SK-N-SH (cell line): ENCODE data around the gene DYNLL1. TPM values are rescaled to one million over a fixed set of nuclear protein-coding genes. Genes with fewer than 3 reads are reported as not detected.

Source experiments
- CTCF ChIA-PET: fragments of 300-600, 350-600 bp; formaldehyde crosslinking; extraction: SDS; loops from one replicate; lab custom pipeline; 2021; lab: Yijun Ruan, JAX
- POLR2A ChIA-PET: fragments of 350-600 bp; sonication (Branson Sonifier 250); formaldehyde crosslinking; extraction: SDS; loops from one replicate; lab custom pipeline; 2020; ENCODE audit warnings: antibody characterized with exemption, inconsistent platforms; lab: Yijun Ruan, JAX
- DNase-seq: peaks from one replicate; pipeline ENCODE4 v3.0.0; 2012
- H2AFZ ChIP-seq: fragments of 200-600 bp; sonication (generic); 2 replicates; pipeline ENCODE4 v1.8.1; 2016; ENCODE audit warnings: antibody characterized with exemption, mild to moderate bottlenecking, low read depth
- H3F3A ChIP-seq: fragments of 200-600 bp; sonication (generic); replicated peaks from 2 replicates; pipeline ENCODE3; 2016; ENCODE audit warnings: antibody characterized with exemption, mild to moderate bottlenecking; ENCODE audit not compliant: insufficient read depth
- H3K27ac ChIP-seq, 2 experiments: fragments of 200-500 bp in 1 of 2; fragments of 200-600 bp in 1 of 2; sonication (Bioruptor generic) in 1 of 2; sonication (generic), shearing (Covaris generic) in 1 of 2; 2 replicates each; pipeline versions ENCODE4 v1.5.1 to v1.6.1; 2014 to 2016; ENCODE audit warnings: low read depth in 2 of 2, inconsistent platforms in 1 of 2, low read length in 1 of 2, mild to moderate bottlenecking in 1 of 2, mixed read lengths in 1 of 2
- H3K27me3 ChIP-seq: fragments of 200-600 bp; sonication (generic), shearing (Covaris generic); 2 replicates; pipeline ENCODE4 v1.6.1; 2016; ENCODE audit warnings: mixed run types; ENCODE audit not compliant: insufficient read depth
- H3K36me3 ChIP-seq, 2 experiments: fragments of 200-500 bp in 1 of 2; fragments of 200-600 bp in 1 of 2; sonication (Bioruptor generic) in 1 of 2; sonication (generic) in 1 of 2; replicated peaks in 1 of 2; 2 replicates each; pipeline versions ENCODE3 to v1.5.1; 2014 to 2016; ENCODE audit warnings: low read length in 1 of 2, mild to moderate bottlenecking in 1 of 2; ENCODE audit not compliant: insufficient read depth in 2 of 2, control insufficient read depth in 1 of 2
- H3K4me1 ChIP-seq, 2 experiments: fragments of 200-500 bp in 1 of 2; fragments of 200-600 bp in 1 of 2; sonication (Bioruptor generic) in 1 of 2; sonication (generic), shearing (Covaris generic) in 1 of 2; 2 replicates each; pipeline versions ENCODE4 v1.5.1 to v1.6.1; 2014 to 2016; ENCODE audit warnings: low read depth in 1 of 2, low read length in 1 of 2, mixed run types in 1 of 2; ENCODE audit not compliant: insufficient read depth in 2 of 2, control insufficient read depth in 1 of 2
- H3K4me2 ChIP-seq: fragments of 200-600 bp; sonication (generic), shearing (Covaris generic); 2 replicates; pipeline ENCODE4 v1.6.1; 2017; ENCODE audit warnings: mixed run types
- H3K4me3 ChIP-seq, 2 experiments: fragments of 200-500 bp in 1 of 2; fragments of 200-600 bp in 1 of 2; sonication (Bioruptor generic) in 1 of 2; sonication (generic), shearing (Covaris generic) in 1 of 2; 2 replicates each; pipeline versions ENCODE4 v1.5.1 to v1.8.1; 2014 to 2016; ENCODE audit warnings: low read depth in 2 of 2, inconsistent platforms in 1 of 2, low read length in 1 of 2, mild to moderate bottlenecking in 1 of 2, mixed read lengths in 1 of 2, moderate library complexity in 1 of 2
- H3K79me2 ChIP-seq: fragments of 200-600 bp; sonication (generic); 2 replicates; pipeline ENCODE4 v1.8.1; 2017; ENCODE audit warnings: mild to moderate bottlenecking; ENCODE audit not compliant: insufficient read depth
- H3K9ac ChIP-seq: fragments of 200-600 bp; sonication (generic); 2 replicates; pipeline ENCODE4 v1.6.1; 2017; ENCODE audit warnings: mixed run types
- H3K9me2 ChIP-seq: fragments of 200-600 bp; sonication (generic); 2 replicates; pipeline ENCODE4 v1.6.1; 2017; ENCODE audit warnings: mixed run types
- H3K9me3 ChIP-seq: fragments of 200-600 bp; sonication (generic); 2 replicates; pipeline ENCODE4 v1.6.1; 2017; ENCODE audit warnings: mixed run types, mild to moderate bottlenecking, moderate library complexity
- H4K20me1 ChIP-seq: fragments of 200-600 bp; sonication (generic); 2 replicates; pipeline ENCODE4 v1.6.1; 2017; ENCODE audit warnings: mild to moderate bottlenecking, mixed run types; ENCODE audit not compliant: insufficient read depth
- CTCF ChIP-seq: fragments of 200-600 bp; sonication (generic); IDR thresholded peaks from 2 replicates; pipeline ENCODE4 v1.6.1; 2017; ENCODE audit warnings: antibody characterized with exemption, mild to moderate bottlenecking, moderate library complexity
- EZH2phosphoT487 ChIP-seq: fragments of 200-600 bp; sonication (generic); IDR thresholded peaks from 2 replicates; pipeline ENCODE4 v1.6.1; 2017; ENCODE audit warnings: low read depth, mixed run types, mild to moderate bottlenecking, antibody characterized with exemption, moderate library complexity, borderline replicate concordance
- FOXM1 ChIP-seq: IDR thresholded peaks from 2 replicates; pipeline ENCODE4 v1.4.0; 2012; ENCODE audit warnings: low read depth, mild to moderate bottlenecking
- GATA2 ChIP-seq: sonication (generic); formaldehyde crosslinking; IDR thresholded peaks from 2 replicates; pipeline ENCODE4 v1.5.0; 2020; ENCODE audit warnings: mild to moderate bottlenecking, missing genetic modification reagents
- MEF2A ChIP-seq: IDR thresholded peaks from 2 replicates; pipeline ENCODE4 v1.4.0; 2012; ENCODE audit warnings: low read depth, borderline replicate concordance
- MXI1 ChIP-seq: IDR thresholded peaks from 2 replicates; pipeline ENCODE4 v1.6.1; 2012; ENCODE audit warnings: mild to moderate bottlenecking, low read depth, low read length, improper control_type of control experiment
- NRF1 ChIP-seq: IDR thresholded peaks from 2 replicates; pipeline ENCODE4 v1.6.1; 2012; ENCODE audit warnings: low read depth, mild to moderate bottlenecking, low read length
- PBX3 ChIP-seq: IDR thresholded peaks from 2 replicates; pipeline ENCODE4; 2012
- REST ChIP-seq: IDR thresholded peaks from 2 replicates; pipeline ENCODE4 v1.6.1; 2012; ENCODE audit warnings: mild to moderate bottlenecking, low read depth, low read length, moderate library complexity
- TEAD4 ChIP-seq: IDR thresholded peaks from 2 replicates; pipeline ENCODE4 v1.4.0; 2012; ENCODE audit warnings: mild to moderate bottlenecking, borderline replicate concordance; ENCODE audit not compliant: insufficient read depth
- YY1 ChIP-seq: IDR thresholded peaks from 2 replicates; pipeline ENCODE4 v1.4.0; 2012; ENCODE audit warnings: low read depth, mild to moderate bottlenecking
- ZBTB33 ChIP-seq: IDR thresholded peaks from 2 replicates; pipeline ENCODE4 v1.4.0; 2012; ENCODE audit warnings: low read depth, borderline replicate concordance
- WGBS: methylation state at CpG from one replicate; pipeline ENCODE4 v1.1.6; 2017; ENCODE audit warnings: low lambda C conversion rate; 5-methylcytosine and 5-hydroxymethylcytosine counted together
- polyA plus RNA-seq, 3 experiments: library from polyadenylated mRNA; depleted of rRNA; stranded (reverse); fragments of >200 nt; gene quantifications; 2 replicates each; pipeline ENCODE4 v1.2.3, GENCODE V29; 2012

Gene DYNLL1
- polyA plus RNA-seq, 1 of the 3 experiments (the other 2 are of a cell fraction): 607 TPM

- TF ChIP-seq REST: no peak
- TF ChIP-seq TEAD4: no peak
- no peak for TF ChIP-seq FOXM1
- TF ChIP-seq MXI1: peak; percentile 35; the same call in 1 of the 2 replicates
- no peak for TF ChIP-seq EZH2phosphoT487
- TF ChIP-seq ZBTB33: no peak
- no peak for TF ChIP-seq PBX3
- peak; percentile 48 for TF ChIP-seq GATA2 (CRISPR knock-in tag)
These were observed 764 bp downstream of the DYNLL1 start (continued) for GRCh38 chr12:120496413-120497340.

GRCh38 chr12:120497524-120498150 is 1.7 kb downstream of the DYNLL1 start:
- H3K27me3 ChIP-seq: no peaks in the 10 kb centered on the region
- H3F3A ChIP-seq: peaks cover 25% of the 10 kb centered on the region
- CTCF ChIA-PET: interaction anchor here (0.6 to 3.5 kb wide), 5 partner anchors 11 to 148 kb away, joined by 3 to 18 read pairs (median 4); partner anchors contain the start of gene SRSF9
- WGBS: 28% methylated on average over 9 of the region's 9 CpGs
- peak overlapping the region; percentile 83 to 89 for H3K4me3 ChIP-seq
- 0 out of 4 replicates have a peak overlapping the region, but pooled peaks of 1 of the 2 experiments have one; percentile 29 for H3K27ac ChIP-seq
- peak overlapping the region; percentile 81 for H3K4me2 ChIP-seq
- peak overlapping the region; percentile 81; the same call in 1 of the 2 replicates for H3K9ac ChIP-seq
- peaks cover 0 to 11% of the 10 kb centered on the region in 2 experiments; a peak in 2 of 4 replicates for H3K4me1 ChIP-seq
- H4K20me1 ChIP-seq: peaks cover 25% of the 10 kb centered on the region
- POLR2A ChIA-PET: interaction anchor here (0.9 to 2.8 kb wide), 2 partner anchors 10 to 29 kb away, joined by 6 to 12 read pairs; partner anchors contain the start of gene SRSF9
- H3K79me2 ChIP-seq: peaks cover 50% of the 10 kb centered on the region
- no peak for DNase-seq
- H3K9me3 ChIP-seq: no peaks in the 10 kb centered on the region
- H3K9me2 ChIP-seq: no peaks in the 10 kb centered on the region
- peaks cover 21 to 33% of the 10 kb centered on the region in 2 experiments for H3K36me3 ChIP-seq
- no peak overlapping the region for H2AFZ ChIP-seq
- TF ChIP-seq REST (no peak), YY1 (no peak), MEF2A (no peak), EZH2phosphoT487 (no peak), MXI1 (no peak), NRF1 (no peak), CTCF (no peak), FOXM1 (no peak)
